Common myeloid progenitor, CD34-positive (primary cell): Measurements from ENCODE around the gene SCMH1.

Experiments
- CTCF ChIA-PET: fragments of 350-600 bp; sonication (Branson Sonifier 250); formaldehyde crosslinking; loops from one replicate; lab custom pipeline; 2021; ENCODE audit warnings: antibody characterized with exemption; lab: Charles Lee
- POLR2A ChIA-PET: fragments of 350-600 bp; sonication (Branson Sonifier 250); formaldehyde crosslinking; loops from one replicate; lab custom pipeline; 2021; ENCODE audit warnings: antibody characterized with exemption; lab: Charles Lee
- DNase-seq, 3 donors: peaks; one replicate each; pipeline versions ENCODE4 v3.0.0 to v3.0.0-alpha.2; 2013
- H3K27ac ChIP-seq, 2 experiments: 1 replicate in 1 of 2; 2 replicates in 1 of 2; pipeline ENCODE4 v1.7.0; 2013; ENCODE audit warnings: inconsistent platforms in 2 of 2, low read length in 2 of 2, mild to moderate bottlenecking in 2 of 2, low read depth in 1 of 2, moderate library complexity in 1 of 2; ENCODE audit not compliant: severe bottlenecking in 2 of 2, insufficient read depth in 1 of 2, poor library complexity in 1 of 2
- H3K27me3 ChIP-seq, 5 experiments: replicated peaks in 2 of 5; 1 replicate in 3 of 5; 2 replicates in 2 of 5; pipeline versions ENCODE4 v1.6.1 to v1.7.0; 2013; ENCODE audit warnings: low read length in 4 of 5, mild to moderate bottlenecking in 2 of 5, moderate library complexity in 2 of 5, inconsistent platforms in 1 of 5; ENCODE audit not compliant: insufficient read depth in 5 of 5, control insufficient read depth in 4 of 5
- H3K36me3 ChIP-seq, 4 experiments: 1 replicate in 2 of 4; 2 replicates in 2 of 4; pipeline versions ENCODE4 v1.6.1 to v1.7.0; 2013; ENCODE audit warnings: low read length in 3 of 4, control low read depth in 1 of 4, mild to moderate bottlenecking in 1 of 4; ENCODE audit not compliant: control insufficient read depth in 4 of 4, insufficient read depth in 4 of 4
- H3K4me1 ChIP-seq, 4 experiments: 1 replicate in 3 of 4; 2 replicates in 1 of 4; pipeline versions ENCODE4 v1.6.1 to v1.7.1; 2013; ENCODE audit warnings: low read length in 3 of 4, mild to moderate bottlenecking in 3 of 4, control low read depth in 1 of 4, inconsistent platforms in 1 of 4, moderate library complexity in 1 of 4; ENCODE audit not compliant: control insufficient read depth in 4 of 4, insufficient read depth in 4 of 4; ENCODE audit errors: control extremely low read depth in 1 of 4
- H3K4me3 ChIP-seq, 7 experiments: 1 replicate in 4 of 7; 2 replicates in 3 of 7; pipeline versions ENCODE4 v1.5.1 to v1.7.0; 2013; ENCODE audit warnings: mild to moderate bottlenecking in 7 of 7, low read length in 6 of 7, moderate library complexity in 6 of 7, inconsistent platforms in 2 of 7, low read depth in 2 of 7, control low read depth in 1 of 7; ENCODE audit not compliant: insufficient read depth in 4 of 7, control insufficient read depth in 1 of 7; ENCODE audit errors: extremely low read depth in 1 of 7
- H3K9me3 ChIP-seq, 5 experiments: 1 replicate in 4 of 5; 2 replicates in 1 of 5; pipeline versions ENCODE4 v1.6.1 to v1.7.1; 2013; ENCODE audit warnings: low read length in 4 of 5, mild to moderate bottlenecking in 2 of 5, inconsistent platforms in 1 of 5, low read depth in 1 of 5, moderate library complexity in 1 of 5; ENCODE audit not compliant: control insufficient read depth in 4 of 5, insufficient read depth in 2 of 5; ENCODE audit errors: control extremely low read depth in 1 of 5
- WGBS: methylation state at CpG from one replicate; pipeline ENCODE4 v1.1.5; 2013; ENCODE audit not compliant: insufficient coverage; 5-methylcytosine and 5-hydroxymethylcytosine counted together

SCMH1 gene

DNA sequence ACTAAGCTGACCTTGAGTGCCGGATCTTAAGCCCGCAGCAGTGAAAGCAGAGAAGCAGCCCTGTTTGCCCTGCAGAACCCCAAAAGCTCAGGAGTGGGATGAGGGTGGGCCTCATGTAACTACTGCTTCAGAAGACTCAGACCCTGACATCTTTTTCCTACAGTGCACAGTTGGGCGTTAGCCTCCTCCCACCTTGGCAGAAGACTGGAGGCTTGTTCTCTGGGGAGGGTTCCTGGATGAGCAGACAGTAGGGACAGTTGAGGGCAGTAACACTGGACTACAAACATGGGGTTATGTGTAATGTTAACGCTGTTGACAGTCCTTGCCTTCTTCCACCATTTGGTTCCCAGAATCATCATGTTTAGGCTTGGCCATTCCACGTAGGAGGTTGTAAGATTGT is 253.0 kb downstream of the SCMH1 start:
- Histone ChIP-seq H3K36me3 (peaks cover 25 to 94% (median 67%) of the 10 kb centered on the region in 4 experiments), H3K27ac (no peak overlapping the region), H3K27me3 (no peaks in the 10 kb centered on the region), H3K4me1 (no peaks in the 10 kb centered on the region), H3K9me3 (no peaks in the 10 kb centered on the region), H3K4me3 (no peak overlapping the region)
- 97% methylated on average over 3 of the region's 5 CpGs for WGBS
- ChIA-PET CTCF (no interaction called here), POLR2A (no interaction called here)
- no peak for DNase-seq

DNA sequence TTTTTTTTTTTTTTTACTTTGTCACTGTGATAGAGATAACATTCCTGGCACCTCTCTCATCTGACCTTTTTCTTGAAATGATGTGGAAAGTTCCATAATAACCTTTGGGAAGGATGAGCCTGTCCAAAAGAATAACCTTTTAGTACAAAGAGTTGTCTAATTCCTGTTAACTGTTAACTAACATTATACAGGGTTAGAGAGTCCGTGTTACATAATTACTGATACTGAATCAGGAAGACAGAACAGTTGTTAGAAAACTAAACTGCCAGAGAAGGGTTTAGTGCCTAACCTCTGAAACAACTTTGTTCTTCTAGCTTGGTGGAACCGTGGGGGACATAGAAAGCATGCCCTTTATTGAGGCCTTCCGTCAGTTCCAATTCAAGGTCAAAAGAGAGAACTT is 253.8 kb downstream of the SCMH1 start:
- POLR2A ChIA-PET: no interaction called here
- CTCF ChIA-PET: no interaction called here
- Histone ChIP-seq H3K9me3 (no peaks in the 10 kb centered on the region), H3K27me3 (no peaks in the 10 kb centered on the region), H3K4me1 (no peaks in the 10 kb centered on the region), H3K27ac (no peak overlapping the region), H3K4me3 (no peak overlapping the region), H3K36me3 (peaks cover 26 to 95% (median 73%) of the 10 kb centered on the region in 4 experiments)
- DNase-seq: no peak
- 100% methylated on average over 2 of the region's 3 CpGs for WGBS

DNA sequence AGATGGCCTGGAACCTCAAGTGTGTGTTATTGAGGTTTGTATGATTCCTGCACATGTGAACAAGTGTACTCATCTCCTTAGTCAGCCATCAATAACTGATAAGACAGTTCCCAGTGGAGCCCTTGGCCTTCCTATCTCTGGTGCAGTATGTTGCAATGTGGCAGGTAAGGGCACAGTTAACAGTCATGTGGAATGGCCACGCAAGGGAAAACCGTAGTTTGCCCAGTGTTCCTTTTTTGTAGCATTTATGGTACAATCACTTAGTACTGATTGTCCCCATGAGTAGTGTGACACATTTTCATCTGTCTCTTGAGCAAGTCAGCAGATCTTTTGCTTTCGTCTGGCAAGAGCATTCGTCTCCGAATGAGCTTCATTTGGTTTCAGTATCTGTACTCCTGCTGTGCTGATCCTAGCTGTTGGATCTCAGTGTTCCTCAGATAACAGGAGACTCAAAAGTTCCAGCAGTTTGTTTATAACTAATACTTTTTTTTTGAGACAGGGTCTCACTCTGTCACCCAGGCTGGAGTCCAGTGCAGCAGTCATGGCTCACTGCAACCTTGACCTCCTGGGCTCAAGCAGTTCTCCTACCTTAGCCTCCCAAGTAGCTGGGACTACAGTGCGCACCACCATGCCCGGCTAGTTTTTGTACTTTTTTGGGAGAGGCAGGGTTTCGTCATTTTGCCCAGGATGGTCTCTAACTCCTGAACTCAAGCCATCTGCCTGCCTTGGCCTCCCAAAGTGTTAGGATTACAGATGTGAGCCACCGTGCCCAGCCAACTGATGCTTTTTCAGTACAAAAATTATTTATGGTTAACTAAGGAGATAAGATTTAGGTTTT is 254.4 kb downstream of the SCMH1 start:
- peaks cover 28 to 96% (median 72%) of the 10 kb centered on the region in 4 experiments for H3K36me3 ChIP-seq
- H3K9me3 ChIP-seq: no peaks in the 10 kb centered on the region
- no peak overlapping the region for H3K27ac ChIP-seq
- no peaks in the 10 kb centered on the region for H3K27me3 ChIP-seq
- WGBS: 95% methylated on average over 8 of the region's 9 CpGs
- ChIA-PET POLR2A (no interaction called here), CTCF (interaction anchor here (1.0 kb wide), 1 partner anchor 25 kb away, joined by 3 read pairs; no protein-coding TSS in a partner anchor)
- no peaks in the 10 kb centered on the region for H3K4me1 ChIP-seq
- H3K4me3 ChIP-seq: no peak overlapping the region
- DNase-seq: no peak

DNA sequence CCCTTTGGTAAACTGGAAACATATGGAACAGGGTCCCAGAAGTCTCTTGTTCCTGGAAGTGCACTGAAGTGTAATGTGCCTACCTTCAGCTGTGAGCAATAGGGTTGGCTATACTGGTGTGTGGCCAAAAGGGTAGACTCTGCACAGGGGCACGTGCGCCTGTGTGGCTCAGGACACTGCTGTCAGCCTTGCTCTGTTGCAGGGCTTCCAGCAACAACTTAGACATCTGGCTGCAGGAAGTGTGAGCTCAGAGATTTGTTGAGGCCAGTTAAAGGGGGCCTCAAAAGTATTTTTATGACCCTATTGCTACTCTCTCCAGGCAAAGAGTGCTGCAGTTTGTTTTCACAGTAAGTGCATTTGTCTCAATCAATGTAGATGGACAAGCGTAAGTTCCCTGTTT is 255.2 kb downstream of the SCMH1 start:
- peaks cover 28 to 92% (median 67%) of the 10 kb centered on the region in 4 experiments for H3K36me3 ChIP-seq
- no peaks in the 10 kb centered on the region for H3K9me3 ChIP-seq
- H3K4me3 ChIP-seq: no peak overlapping the region
- DNase-seq: no peak
- ChIA-PET CTCF (interaction anchor here (1.0 to 1.1 kb wide), 2 partner anchors 12 to 24 kb away, joined by 3 read pairs; no protein-coding TSS in a partner anchor), POLR2A (no interaction called here)
- no peak overlapping the region for H3K27ac ChIP-seq
- no peaks in the 10 kb centered on the region for H3K27me3 ChIP-seq
- H3K4me1 ChIP-seq: peaks cover 0 to 2% (median 0%) of the 10 kb centered on the region in 4 experiments
- WGBS: 83% methylated on average over 3 of the region's 3 CpGs

DNA sequence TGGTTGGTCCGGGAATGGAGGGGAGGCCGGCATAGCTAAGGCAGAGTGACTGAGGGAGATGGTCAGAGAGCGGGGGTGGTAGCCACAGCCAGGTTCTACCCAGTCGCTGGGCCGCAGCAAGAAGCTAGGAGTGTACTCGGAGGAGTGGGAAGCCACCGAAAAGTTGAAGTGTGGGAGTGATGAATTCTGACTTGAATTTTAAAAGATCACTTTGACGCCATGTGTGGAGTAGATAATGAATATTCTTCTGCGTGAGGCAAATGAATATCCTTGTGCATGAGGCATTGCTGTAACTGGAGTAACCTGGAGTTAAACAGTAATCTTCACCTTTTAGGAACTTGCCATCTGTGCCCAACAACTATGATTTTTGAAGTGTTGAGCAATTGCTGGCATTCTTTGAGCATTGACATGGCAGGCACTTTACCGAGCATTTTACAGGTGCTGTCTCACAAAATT is 255.8 kb downstream of the SCMH1 start:
- H3K4me3 ChIP-seq: no peak overlapping the region
- H3K27ac ChIP-seq: no peak overlapping the region
- no peaks in the 10 kb centered on the region for H3K27me3 ChIP-seq
- POLR2A ChIA-PET: no interaction called here
- DNase-seq: no peak
- peaks cover 25 to 86% (median 63%) of the 10 kb centered on the region in 4 experiments for H3K36me3 ChIP-seq
- CTCF ChIA-PET: interaction anchor here (1.1 kb wide), 1 partner anchor 11 kb away, joined by 3 read pairs; no protein-coding TSS in a partner anchor
- peaks cover 0 to 5% (median 0%) of the 10 kb centered on the region in 4 experiments for H3K4me1 ChIP-seq
- no peaks in the 10 kb centered on the region for H3K9me3 ChIP-seq
- 99% methylated on average over 10 of the region's 10 CpGs for WGBS

DNA sequence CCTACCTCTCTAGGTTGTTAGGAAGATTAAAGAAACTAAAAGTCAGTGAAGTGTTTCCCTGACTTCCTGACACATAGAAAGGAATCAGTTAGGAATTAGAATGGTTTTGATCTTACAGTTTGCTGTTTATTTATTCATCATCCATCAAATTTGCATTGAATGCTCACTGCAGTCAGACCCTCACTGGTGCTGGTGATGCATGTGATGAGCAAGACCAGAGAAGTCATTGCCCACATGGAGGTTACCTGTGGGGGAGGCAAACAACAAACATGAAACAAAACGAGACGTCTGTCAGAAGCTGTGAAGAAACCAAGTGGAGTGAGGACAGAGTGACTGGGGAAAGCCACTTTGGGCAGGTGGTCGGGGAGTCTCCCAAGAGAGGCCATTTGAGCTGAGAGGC is 256.2 kb downstream of the SCMH1 start:
- no peaks in the 10 kb centered on the region for H3K9me3 ChIP-seq
- H3K4me3 ChIP-seq: no peak overlapping the region
- DNase-seq: no peak
- peaks cover 0 to 10% (median 1%) of the 10 kb centered on the region in 4 experiments for H3K4me1 ChIP-seq
- CTCF ChIA-PET: interaction anchor here (1.1 kb wide), 1 partner anchor 11 kb away, joined by 3 read pairs; no protein-coding TSS in a partner anchor
- POLR2A ChIA-PET: no interaction called here
- no peak overlapping the region for H3K27ac ChIP-seq
- 88% methylated on average over 3 of the region's 3 CpGs for WGBS
- peaks cover 25 to 82% (median 58%) of the 10 kb centered on the region in 4 experiments for H3K36me3 ChIP-seq
- no peaks in the 10 kb centered on the region for H3K27me3 ChIP-seq

DNA sequence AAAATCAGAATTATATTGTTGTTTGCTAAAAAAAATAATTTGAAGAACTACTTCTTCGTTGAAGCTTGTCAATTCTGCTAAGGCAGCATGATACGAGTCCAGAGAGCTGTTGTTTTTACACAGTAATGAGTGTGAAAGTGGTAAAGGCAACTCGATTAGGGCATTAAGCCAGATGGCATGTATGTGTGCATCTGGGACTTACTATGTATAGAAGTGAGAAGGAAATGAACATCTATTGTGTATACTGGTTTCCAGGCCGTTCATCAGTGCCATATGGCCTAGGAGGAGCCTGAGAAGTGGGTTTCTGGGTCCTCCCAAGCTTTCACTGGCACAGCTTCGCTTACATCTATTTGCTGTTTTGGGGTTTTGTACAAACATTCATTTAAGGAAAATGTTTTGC is 256.9 kb downstream of the SCMH1 start:
- 83% methylated on average over 5 of the region's 5 CpGs for WGBS
- Histone ChIP-seq H3K27ac (no peak overlapping the region), H3K4me3 (no peak overlapping the region), H3K36me3 (peaks cover 25 to 76% (median 52%) of the 10 kb centered on the region in 4 experiments), H3K4me1 (peaks cover 0 to 17% (median 9%) of the 10 kb centered on the region in 4 experiments), H3K27me3 (no peaks in the 10 kb centered on the region), H3K9me3 (no peaks in the 10 kb centered on the region)
- CTCF ChIA-PET: interaction anchor here (1.1 kb wide), 1 partner anchor 18 kb away, joined by 5 read pairs; no protein-coding TSS in a partner anchor
- POLR2A ChIA-PET: no interaction called here
- no peak for DNase-seq
